NCI-H510A (cell line): ENCODE results near the gene IQCK.

Experiments used
- DNase-seq: peaks from one replicate; lab custom pipeline; 2025; lab: John Stamatoyannopoulos, UW

Gene IQCK

GRCh38 chr16:19837984-19838707 is 120.1 kb downstream of the IQCK start:
- no peak for DNase-seq

GRCh38 chr16:19840524-19841110 is 122.5 kb downstream of the IQCK start:
- peak; percentile 90 for DNase-seq

- no peak for DNase-seq
Measured at GRCh38 chr16:19841184-19841583, 123.1 kb downstream of the IQCK start.

GRCh38 chr16:19842426-19843157 is 124.5 kb downstream of the IQCK start:
- no peak for DNase-seq

- DNase-seq: no peak
Measured at GRCh38 chr16:19843371-19843770, 125.3 kb downstream of the IQCK start.

DNA sequence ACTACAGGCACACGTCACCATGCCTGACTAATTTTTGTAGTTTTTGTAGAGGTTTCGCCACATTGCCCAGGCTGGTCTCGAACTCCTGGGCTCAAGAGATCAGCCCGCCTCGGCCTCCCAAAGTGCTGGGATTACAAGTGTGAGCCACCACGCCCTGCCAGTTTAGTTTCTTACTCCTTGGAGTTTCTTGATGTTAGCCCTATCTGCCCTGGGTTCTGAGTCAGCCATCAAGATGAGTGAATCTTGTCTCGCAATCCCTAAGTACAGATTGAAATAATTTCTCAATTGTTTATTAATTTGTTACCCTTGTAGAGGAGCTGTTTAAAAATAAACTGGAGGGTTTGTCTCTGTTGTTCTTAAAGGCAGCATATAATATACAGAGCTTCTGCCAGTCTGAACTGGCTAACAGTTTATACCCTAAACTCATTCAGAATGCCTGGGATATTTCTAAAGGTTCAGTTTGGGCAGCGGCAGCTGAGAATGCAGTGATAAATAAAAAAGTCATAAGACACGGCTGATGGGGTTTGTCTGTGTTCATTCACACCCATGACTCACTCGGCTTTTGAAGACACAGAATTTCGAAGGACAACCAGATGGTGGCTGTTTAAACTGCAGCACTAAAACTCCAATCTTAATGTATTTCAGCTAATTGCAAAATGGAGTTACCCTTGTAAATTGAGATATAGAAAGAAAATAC is 127.0 kb downstream of the IQCK start:
- DNase-seq: no peak

DNA sequence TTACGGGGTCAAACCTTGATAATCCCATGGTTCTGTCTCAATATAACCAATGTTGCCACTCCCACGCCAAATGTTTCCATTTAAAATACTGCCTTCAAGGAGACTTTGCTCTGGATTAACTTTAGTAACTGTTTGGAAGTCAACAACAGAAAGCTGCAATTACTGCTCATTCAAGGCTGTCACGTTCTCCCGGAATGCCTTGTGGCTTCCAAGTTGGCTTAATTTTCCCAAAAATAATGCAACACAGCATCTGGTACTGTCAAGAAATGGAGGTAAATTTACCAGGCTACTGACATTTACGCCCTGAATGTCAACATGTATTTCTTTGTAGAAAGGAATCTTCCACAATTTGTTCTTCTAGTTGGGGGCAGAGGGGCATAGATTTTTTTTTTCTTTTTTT is 128.4 kb downstream of the IQCK start:
- no peak for DNase-seq

DNA sequence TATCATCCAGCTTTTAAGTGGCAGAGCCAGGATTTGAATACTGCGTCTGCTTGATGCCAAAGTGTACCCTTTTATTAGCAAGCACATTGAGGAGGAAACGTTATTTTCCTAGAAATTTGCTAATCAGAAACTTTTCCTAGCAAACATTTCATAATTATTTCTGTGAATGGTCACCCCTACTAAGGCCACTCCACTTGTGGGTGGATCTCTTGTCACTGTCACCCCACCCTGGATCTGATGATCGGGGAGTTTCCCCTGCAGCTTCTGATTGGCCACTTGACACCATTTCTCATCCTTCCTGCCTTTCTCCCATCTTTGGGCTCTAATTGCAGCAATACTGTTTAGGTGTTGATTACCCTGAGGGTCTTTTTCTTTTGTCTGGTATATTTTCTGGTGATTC is 130.7 kb downstream of the IQCK start:
- no peak for DNase-seq

DNA sequence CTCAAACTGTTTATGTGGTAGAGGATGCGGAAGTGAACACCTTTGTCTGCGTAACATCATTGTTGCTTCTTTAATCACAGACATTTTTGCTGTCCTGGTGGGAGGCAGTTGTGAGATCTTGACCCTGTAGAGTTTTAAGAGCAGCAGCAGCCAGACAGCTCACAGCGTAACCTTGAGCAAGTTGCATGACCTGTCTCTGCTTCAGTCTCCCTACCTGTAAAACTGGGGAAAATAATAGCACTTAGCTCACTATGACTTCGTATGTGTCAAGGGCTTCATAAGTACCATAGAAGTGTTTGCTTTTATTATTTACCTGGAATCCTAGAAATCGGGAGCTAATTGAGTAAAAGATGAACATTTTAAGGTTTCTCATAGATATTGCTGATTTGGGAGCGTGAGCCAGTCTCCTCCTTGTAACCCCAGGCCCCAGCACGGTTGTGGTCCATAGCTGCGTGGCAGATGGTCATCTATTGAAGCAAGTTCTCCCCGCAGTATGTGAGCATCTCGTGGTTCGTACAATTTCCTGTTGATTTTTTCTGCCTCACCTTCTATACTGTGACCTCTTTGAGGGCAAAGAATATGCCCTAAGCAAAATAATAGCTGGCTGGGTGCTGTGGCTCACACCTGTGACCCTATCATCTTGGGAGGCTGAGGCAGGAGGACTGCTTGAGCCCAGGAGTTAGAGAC is 132.2 kb downstream of the IQCK start:
- DNase-seq: no peak

- no peak for DNase-seq
Measured at GRCh38 chr16:19851476-19851875, 133.4 kb downstream of the IQCK start.

DNA sequence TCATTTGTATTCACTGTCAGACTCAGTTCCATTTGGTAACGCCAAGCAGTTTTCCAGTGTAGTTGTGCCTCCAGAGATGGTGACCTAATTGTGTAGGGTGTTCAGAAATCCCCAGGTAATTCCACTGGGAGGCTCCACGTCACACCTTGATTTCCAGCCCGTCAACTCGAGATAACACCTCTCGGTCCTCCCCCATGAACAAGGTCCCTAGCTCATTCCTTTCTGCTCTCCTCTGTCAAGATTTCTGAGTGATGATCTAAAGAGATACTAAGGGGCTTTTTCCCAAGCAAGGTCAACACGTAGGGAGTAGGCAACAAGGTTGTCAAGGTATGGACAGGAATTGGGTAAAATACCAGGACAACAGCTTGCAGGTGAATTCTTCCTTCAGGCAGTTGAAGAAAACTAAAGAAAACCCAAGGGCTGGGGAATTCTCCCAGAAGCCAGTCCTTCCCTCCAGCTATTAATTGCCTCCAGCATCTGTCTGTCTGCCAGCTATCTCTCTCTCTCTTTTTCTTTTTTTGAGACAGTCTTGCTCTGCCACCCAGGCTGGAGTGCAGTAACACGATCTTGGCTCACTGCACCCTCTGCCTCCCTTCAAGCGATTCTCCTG is 135.2 kb downstream of the IQCK start:
- no peak for DNase-seq

GRCh38 chr16:19853742-19854542 is 135.9 kb downstream of the IQCK start:
- no peak for DNase-seq

DNA sequence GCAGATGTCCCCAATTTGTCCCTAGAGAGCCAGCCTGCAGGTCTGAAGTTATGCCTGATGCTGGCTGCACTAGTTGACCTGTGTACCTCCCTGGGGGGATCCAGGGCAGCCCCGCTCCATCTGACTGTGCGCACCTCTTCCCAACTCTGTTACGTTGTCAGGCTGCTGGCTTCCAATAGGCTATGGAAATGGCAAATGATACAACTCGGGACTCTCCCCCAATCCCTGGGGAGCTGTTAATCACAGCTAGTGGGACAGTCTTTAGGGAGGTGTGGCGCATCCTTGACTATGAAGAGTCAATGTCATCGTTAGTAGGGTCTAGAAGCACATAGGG is 136.4 kb downstream of the IQCK start:
- no peak for DNase-seq

- no peak for DNase-seq
Measured at GRCh38 chr16:19856120-19856519, 138.0 kb downstream of the IQCK start.

- no peak for DNase-seq
Measured at GRCh38 chr16:19857593-19858339, 139.7 kb downstream of the IQCK start.

DNA sequence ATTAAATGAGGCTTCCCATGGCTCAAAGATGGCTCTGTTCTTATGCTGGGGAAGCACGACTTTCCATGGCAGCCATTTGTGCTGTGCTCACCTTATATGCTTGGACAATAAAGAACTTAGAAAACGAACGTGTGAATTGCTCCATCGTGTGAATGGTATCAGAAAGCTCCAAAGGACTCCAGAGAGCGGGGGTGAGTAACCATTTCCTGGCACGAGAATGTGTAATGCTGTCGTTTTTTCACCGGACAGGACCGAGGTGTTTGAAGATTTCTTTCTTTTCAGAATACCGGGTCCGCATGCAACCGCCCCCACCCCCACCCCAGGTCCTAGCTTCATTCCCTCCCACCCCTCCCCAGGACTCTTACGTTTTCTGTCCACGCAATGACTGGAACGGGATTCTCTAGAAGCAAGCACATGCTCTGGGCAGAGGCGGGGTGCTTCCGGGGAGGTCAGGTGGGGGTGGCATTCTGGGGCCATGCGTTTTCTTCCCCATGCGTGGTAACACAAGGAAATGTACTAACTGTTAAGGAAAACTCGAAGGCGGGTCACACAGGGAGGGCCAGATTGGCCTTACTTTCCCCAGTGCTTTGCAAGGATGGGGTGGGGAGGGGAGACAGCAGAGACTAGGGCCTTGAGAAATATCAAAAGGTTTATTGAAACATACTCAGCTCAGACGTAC is 140.4 kb downstream of the IQCK start:
- DNase-seq: no peak

DNA sequence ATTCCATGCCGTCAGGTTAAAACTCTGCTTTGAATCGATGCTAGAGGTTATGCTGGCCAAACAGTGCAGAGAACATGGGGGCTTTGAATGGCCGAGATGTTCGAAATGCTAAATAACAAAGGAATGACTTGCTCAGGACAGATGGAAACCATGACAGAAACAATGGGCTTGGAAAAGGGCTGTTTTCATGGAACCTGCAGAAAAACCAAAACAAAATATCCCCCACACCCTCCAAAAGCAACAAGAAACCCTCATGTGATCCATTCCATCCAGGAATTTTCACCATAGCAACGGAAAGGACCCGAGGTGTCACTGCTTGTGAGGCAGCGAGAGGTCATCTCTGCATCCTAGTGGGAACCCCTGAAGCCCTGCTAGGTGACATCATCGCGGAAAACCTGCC is 141.1 kb downstream of the IQCK start:
- DNase-seq: no peak

- no peak for DNase-seq
Measured at GRCh38 chr16:19859603-19860002, 141.5 kb downstream of the IQCK start.

- DNase-seq: no peak
Measured at GRCh38 chr16:19860166-19861041, 142.3 kb downstream of the IQCK start.
